GM12801 (cell line): ENCODE data around the gene GAK.

ENCODE experiments used
- TF ChIP-seq, protein P1 (sequence below): IDR thresholded peaks from one replicate; pipeline ENCODE4 v1.5.1; 2011; ENCODE audit warnings: control low read depth; ENCODE audit not compliant: insufficient read length; ENCODE audit errors: extremely low read depth

The GAK gene

GRCh38 chr4:854356-854755, 77.8 kb downstream of the GAK start:
- TF ChIP-seq, protein P1, sequence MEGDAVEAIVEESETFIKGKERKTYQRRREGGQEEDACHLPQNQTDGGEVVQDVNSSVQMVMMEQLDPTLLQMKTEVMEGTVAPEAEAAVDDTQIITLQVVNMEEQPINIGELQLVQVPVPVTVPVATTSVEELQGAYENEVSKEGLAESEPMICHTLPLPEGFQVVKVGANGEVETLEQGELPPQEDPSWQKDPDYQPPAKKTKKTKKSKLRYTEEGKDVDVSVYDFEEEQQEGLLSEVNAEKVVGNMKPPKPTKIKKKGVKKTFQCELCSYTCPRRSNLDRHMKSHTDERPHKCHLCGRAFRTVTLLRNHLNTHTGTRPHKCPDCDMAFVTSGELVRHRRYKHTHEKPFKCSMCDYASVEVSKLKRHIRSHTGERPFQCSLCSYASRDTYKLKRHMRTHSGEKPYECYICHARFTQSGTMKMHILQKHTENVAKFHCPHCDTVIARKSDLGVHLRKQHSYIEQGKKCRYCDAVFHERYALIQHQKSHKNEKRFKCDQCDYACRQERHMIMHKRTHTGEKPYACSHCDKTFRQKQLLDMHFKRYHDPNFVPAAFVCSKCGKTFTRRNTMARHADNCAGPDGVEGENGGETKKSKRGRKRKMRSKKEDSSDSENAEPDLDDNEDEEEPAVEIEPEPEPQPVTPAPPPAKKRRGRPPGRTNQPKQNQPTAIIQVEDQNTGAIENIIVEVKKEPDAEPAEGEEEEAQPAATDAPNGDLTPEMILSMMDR: no peak

DNA sequence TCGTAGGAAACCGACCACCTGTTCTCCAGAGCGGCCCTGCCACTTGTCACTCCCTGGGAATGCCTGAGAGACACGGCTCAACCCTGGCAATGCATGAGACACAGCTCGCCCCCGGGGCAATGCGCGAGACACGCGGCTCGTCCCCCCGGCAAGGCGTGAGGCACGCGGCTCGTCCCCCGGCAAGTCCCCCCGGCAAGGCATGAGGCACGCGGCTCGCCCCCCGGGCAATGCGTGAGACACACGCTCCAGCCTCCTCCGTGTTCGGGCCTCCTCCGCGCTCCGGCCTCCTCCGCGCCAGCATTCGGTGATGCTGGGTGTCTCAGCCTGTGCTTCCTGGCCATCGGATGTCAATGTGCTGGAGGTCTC, 78.7 kb downstream of the GAK start:
- TF ChIP-seq, protein P1: no peak

GRCh38 chr4:851701-852430, 80.2 kb downstream of the GAK start:
- TF ChIP-seq, protein P1: no peak

- TF ChIP-seq, protein P1: no peak
These were observed 81.7 kb downstream of the GAK start for GRCh38 chr4:850323-850945.

DNA sequence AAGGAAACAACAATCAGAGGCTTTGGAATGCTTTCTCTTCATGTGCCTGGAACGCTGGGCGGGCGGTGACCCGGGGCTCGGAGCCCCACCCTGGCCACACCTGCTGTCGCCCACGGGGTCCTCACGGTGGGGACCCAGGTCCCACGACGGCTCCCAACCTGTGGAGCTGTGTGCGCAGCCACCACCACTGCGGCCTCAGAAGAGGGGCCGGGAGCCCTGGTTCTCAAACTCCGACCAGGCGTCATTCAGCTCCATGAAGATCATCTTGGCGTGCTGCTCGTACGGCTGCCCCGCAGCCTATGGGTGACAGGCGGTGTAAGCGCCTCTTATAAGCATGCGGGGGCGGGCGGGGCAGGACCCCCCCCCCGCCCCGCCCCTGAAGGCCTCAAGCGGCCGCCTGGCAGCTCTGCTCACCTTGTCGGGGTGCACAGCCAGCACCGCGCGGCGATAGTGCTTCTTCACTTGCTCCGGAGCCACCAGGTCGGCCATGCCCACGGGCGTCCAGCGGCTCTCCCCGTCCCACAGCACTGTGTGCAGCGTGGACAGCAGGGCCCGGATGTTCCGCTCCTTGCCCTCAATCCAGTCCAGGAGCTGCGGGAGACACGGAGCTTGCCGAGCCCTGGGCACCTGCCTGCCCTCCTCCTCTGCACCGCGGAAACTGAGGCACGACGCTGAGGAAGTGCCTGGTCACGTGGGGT, 82.5 kb downstream of the GAK start:
- TF ChIP-seq, protein P1: no peak

- TF ChIP-seq, protein P1: no peak
These were observed 83.2 kb downstream of the GAK start for GRCh38 chr4:848803-849477.

DNA sequence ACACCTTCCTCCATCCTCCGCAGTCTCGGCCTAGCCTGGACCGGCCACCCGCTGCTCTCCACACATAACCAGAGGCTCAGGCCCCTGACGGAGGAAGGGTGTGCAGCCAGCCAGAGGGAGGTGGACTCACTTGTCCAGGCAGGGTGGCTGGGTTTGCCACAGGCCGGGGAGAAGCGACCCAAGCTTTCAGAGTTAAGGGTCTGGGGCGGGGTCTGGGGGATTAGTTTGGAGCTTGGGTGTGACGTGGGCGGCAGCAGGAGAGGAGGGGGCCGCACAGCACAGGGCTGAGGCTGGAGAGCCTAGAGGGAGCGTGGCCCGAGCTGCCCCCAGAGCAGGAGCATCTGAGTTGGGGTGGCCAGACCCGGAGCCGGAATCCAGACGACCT, 83.8 kb downstream of the GAK start:
- TF ChIP-seq, protein P1: no peak
